ENCODE data around the gene CDK5RAP2. TPM values are rescaled to one million over a fixed set of nuclear protein-coding genes. Genes with fewer than 3 reads are reported as not detected.

CDK5RAP2 gene
- total RNA-seq, 1 donor = 21.2 TPM

- no peak overlapping the region for H3K4me3 ChIP-seq (ENCODE audit: low read depth, low read length)
- TF ChIP-seq, protein P1, sequence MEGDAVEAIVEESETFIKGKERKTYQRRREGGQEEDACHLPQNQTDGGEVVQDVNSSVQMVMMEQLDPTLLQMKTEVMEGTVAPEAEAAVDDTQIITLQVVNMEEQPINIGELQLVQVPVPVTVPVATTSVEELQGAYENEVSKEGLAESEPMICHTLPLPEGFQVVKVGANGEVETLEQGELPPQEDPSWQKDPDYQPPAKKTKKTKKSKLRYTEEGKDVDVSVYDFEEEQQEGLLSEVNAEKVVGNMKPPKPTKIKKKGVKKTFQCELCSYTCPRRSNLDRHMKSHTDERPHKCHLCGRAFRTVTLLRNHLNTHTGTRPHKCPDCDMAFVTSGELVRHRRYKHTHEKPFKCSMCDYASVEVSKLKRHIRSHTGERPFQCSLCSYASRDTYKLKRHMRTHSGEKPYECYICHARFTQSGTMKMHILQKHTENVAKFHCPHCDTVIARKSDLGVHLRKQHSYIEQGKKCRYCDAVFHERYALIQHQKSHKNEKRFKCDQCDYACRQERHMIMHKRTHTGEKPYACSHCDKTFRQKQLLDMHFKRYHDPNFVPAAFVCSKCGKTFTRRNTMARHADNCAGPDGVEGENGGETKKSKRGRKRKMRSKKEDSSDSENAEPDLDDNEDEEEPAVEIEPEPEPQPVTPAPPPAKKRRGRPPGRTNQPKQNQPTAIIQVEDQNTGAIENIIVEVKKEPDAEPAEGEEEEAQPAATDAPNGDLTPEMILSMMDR (IDR thresholded peaks at IDR 0.05; ENCODE audit: insufficient read depth, low read depth, low read length) = no peak
- DNase-seq (ENCODE audit: low read depth) = no peak
Observed at GRCh38 chr9:120389300-120389699, 190.7 kb downstream of the CDK5RAP2 start.

GRCh38 chr9:120388003-120388855 lies 191.7 kb downstream of the CDK5RAP2 start:
- TF ChIP-seq, protein P1 (IDR thresholded peaks at IDR 0.05; ENCODE audit: insufficient read depth, low read depth, low read length) = no peak

GRCh38 chr9:120387257-120388002 lies 192.5 kb downstream of the CDK5RAP2 start:
- DNase-seq (ENCODE audit: low read depth) = no peak
- TF ChIP-seq, protein P1 (IDR thresholded peaks at IDR 0.05; ENCODE audit: insufficient read depth, low read depth, low read length) = no peak
- H3K4me3 ChIP-seq (ENCODE audit: low read depth, low read length) = no peak overlapping the region

More at GRCh38 chr9:120388003-120388855, 191.7 kb downstream of the CDK5RAP2 start:
- no peak overlapping the region for H3K4me3 ChIP-seq (ENCODE audit: low read depth, low read length)
- DNase-seq (ENCODE audit: low read depth) = no peak

GRCh38 chr9:120386390-120387131 lies 193.4 kb downstream of the CDK5RAP2 start:
- TF ChIP-seq, protein P1 (IDR thresholded peaks at IDR 0.05; ENCODE audit: insufficient read depth, low read depth, low read length) = no peak
- DNase-seq (ENCODE audit: low read depth) = no peak
- no peak overlapping the region for H3K4me3 ChIP-seq (ENCODE audit: low read depth, low read length)

DNA sequence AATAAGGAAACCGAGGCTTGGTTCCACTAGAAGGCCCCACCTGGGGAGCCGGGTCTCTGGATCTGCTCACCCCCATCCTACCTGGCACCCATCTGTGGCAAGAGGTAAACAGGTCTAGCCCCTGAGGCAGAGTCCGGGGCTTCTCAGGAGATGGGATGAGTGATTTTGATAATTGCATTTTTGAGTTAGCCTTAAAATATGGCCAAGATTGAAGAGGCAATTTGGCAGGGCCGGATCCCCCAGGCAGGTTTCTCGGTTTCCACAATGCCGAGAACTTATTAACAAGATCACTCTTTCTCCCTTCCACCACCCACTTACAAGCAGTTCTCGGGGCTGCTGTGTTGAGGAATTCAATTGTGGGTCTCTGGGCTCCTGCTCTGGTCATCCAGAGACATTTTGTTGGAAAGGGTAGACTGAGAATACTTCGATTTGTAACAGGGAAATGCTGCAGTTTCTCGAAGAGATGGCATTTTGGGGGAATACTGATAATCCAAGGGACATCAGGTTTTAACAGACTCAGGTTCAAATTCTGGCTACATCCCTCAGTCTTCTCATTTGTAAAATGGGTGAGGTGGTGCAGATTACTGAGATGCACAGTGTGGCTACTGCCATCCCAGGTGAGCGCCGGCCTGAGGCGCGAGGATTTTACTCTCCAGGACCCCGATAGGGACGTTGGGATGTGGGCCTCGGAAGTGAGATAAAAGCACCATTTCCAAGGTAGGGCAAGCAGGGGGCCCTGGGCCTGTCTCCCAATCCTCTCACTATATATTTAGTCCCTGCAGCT lies 194.2 kb downstream of the CDK5RAP2 start:
- TF ChIP-seq, protein P1 (IDR thresholded peaks at IDR 0.05; ENCODE audit: insufficient read depth, low read depth, low read length) = no peak
- no peak for DNase-seq (ENCODE audit: low read depth)
- H3K4me3 ChIP-seq (ENCODE audit: low read depth, low read length) = no peak overlapping the region

DNA sequence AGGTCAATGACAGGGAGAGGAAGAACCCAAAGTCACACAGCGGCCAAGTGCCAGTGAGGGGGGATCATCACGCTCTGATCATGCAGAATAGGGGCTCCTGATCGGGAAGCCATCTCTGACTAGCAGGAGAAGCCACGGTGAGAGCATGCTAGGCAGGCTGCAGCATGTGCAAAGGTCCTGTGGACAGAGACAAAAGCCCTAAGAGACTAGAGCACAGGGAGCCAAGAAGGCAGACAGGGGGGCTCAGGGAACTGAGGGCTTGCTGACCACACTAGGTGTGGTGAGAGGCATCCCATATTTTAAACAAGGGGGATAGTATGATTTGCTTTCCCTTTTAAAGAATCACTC lies 195.1 kb downstream of the CDK5RAP2 start:
- TF ChIP-seq, protein P1 (IDR thresholded peaks at IDR 0.05; ENCODE audit: insufficient read depth, low read depth, low read length) = no peak
- no peak for DNase-seq (ENCODE audit: low read depth)
- no peak overlapping the region for H3K4me3 ChIP-seq (ENCODE audit: low read depth, low read length)
